ENCODE data around the gene NOL9.

GRCh38 chr1:6496890-6497214, 57.5 kb downstream of the NOL9 start:
- TF ChIP-seq, protein P1, sequence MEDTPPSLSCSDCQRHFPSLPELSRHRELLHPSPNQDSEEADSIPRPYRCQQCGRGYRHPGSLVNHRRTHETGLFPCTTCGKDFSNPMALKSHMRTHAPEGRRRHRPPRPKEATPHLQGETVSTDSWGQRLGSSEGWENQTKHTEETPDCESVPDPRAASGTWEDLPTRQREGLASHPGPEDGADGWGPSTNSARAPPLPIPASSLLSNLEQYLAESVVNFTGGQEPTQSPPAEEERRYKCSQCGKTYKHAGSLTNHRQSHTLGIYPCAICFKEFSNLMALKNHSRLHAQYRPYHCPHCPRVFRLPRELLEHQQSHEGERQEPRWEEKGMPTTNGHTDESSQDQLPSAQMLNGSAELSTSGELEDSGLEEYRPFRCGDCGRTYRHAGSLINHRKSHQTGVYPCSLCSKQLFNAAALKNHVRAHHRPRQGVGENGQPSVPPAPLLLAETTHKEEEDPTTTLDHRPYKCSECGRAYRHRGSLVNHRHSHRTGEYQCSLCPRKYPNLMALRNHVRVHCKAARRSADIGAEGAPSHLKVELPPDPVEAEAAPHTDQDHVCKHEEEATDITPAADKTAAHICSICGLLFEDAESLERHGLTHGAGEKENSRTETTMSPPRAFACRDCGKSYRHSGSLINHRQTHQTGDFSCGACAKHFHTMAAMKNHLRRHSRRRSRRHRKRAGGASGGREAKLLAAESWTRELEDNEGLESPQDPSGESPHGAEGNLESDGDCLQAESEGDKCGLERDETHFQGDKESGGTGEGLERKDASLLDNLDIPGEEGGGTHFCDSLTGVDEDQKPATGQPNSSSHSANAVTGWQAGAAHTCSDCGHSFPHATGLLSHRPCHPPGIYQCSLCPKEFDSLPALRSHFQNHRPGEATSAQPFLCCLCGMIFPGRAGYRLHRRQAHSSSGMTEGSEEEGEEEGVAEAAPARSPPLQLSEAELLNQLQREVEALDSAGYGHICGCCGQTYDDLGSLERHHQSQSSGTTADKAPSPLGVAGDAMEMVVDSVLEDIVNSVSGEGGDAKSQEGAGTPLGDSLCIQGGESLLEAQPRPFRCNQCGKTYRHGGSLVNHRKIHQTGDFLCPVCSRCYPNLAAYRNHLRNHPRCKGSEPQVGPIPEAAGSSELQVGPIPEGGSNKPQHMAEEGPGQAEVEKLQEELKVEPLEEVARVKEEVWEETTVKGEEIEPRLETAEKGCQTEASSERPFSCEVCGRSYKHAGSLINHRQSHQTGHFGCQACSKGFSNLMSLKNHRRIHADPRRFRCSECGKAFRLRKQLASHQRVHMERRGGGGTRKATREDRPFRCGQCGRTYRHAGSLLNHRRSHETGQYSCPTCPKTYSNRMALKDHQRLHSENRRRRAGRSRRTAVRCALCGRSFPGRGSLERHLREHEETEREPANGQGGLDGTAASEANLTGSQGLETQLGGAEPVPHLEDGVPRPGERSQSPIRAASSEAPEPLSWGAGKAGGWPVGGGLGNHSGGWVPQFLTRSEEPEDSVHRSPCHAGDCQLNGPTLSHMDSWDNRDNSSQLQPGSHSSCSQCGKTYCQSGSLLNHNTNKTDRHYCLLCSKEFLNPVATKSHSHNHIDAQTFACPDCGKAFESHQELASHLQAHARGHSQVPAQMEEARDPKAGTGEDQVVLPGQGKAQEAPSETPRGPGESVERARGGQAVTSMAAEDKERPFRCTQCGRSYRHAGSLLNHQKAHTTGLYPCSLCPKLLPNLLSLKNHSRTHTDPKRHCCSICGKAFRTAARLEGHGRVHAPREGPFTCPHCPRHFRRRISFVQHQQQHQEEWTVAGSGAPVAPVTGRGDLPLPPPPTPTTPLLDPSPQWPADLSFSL (CRISPR knock-in tag; IDR thresholded peaks at IDR 0.05) = no peak
- TF ChIP-seq PCBP1 (IDR thresholded peaks at IDR 0.05; ENCODE audit: borderline replicate concordance, low read depth, low read length) = no peak
- TF ChIP-seq CTCF (CRISPR knock-in tag; IDR thresholded peaks at IDR 0.05) = no peak
- no peak for TF ChIP-seq FOXP4 (CRISPR knock-in tag; IDR thresholded peaks at IDR 0.05)
- TF ChIP-seq, protein P2, sequence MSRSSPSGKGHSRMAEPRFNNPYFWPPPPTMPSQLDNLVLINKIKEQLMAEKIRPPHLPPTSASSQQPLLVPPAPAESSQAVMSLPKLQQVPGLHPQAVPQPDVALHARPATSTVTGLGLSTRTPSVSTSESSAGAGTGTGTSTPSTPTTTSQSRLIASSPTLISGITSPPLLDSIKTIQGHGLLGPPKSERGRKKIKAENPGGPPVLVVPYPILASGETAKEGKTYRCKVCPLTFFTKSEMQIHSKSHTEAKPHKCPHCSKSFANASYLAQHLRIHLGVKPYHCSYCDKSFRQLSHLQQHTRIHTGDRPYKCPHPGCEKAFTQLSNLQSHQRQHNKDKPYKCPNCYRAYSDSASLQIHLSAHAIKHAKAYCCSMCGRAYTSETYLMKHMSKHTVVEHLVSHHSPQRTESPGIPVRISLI (CRISPR knock-in tag; IDR thresholded peaks at IDR 0.05; ENCODE audit: borderline replicate concordance) = no peak
- no peak for TF ChIP-seq ZNF609 (CRISPR knock-in tag; IDR thresholded peaks at IDR 0.05; ENCODE audit: borderline replicate concordance)
- no peak for TF ChIP-seq ZNF788 (CRISPR knock-in tag; IDR thresholded peaks at IDR 0.05; ENCODE audit: borderline replicate concordance)
- TF ChIP-seq TBX3 (IDR thresholded peaks at IDR 0.05; ENCODE audit: borderline replicate concordance) = no peak
